Astrocyte (in vitro differentiated cells and primary cell): ENCODE measurements around the gene FAM221B.

Source experiments
- EZH2 ChIP-seq: IDR thresholded peaks from 2 replicates; pipeline ENCODE4 v1.6.1; 2012; ENCODE audit warnings: mild to moderate bottlenecking, low read length, inconsistent platforms; ENCODE audit not compliant: insufficient read depth
- TF ChIP-seq, protein P1 (sequence below): IDR thresholded peaks from 2 replicates; pipeline ENCODE4 v1.5.1; 2011; ENCODE audit warnings: low read depth, mild to moderate bottlenecking, inconsistent platforms, low read length, moderate library complexity; ENCODE audit not compliant: insufficient read depth

DNA sequence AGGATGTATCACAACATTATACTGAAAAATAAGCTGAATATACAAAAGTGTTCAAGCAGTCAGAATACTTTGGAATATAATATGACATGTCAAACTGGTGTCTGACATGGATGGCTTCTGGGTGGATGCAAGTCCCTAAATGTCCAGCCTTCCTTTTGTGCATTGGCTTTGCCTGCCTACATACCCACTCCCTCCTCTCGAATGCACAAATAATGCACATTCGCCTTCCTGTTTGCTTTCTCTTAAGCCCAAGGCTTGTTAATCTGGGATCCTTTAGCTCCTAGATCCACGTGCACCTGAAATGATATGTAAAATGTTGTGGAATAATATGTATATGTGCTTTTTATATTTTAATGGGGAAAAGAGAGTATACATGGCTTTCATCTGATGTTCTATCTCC, 50.0 kb downstream of the FAM221B start:
- TF ChIP-seq, protein P1, sequence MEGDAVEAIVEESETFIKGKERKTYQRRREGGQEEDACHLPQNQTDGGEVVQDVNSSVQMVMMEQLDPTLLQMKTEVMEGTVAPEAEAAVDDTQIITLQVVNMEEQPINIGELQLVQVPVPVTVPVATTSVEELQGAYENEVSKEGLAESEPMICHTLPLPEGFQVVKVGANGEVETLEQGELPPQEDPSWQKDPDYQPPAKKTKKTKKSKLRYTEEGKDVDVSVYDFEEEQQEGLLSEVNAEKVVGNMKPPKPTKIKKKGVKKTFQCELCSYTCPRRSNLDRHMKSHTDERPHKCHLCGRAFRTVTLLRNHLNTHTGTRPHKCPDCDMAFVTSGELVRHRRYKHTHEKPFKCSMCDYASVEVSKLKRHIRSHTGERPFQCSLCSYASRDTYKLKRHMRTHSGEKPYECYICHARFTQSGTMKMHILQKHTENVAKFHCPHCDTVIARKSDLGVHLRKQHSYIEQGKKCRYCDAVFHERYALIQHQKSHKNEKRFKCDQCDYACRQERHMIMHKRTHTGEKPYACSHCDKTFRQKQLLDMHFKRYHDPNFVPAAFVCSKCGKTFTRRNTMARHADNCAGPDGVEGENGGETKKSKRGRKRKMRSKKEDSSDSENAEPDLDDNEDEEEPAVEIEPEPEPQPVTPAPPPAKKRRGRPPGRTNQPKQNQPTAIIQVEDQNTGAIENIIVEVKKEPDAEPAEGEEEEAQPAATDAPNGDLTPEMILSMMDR, result no peak
- TF ChIP-seq EZH2, result no peak
